Natural killer cell (primary cell): ENCODE data around the gene APOBEC2. TPM values are rescaled to one million over a fixed set of nuclear protein-coding genes. Genes with fewer than 3 reads are reported as not detected.
A peak's percentile ranks its signal among the peaks of the same experiment; 100 is the strongest.
"Not testable (repeated sequence)": the region's sequence is repeated elsewhere in the genome, so short reads cannot be mapped to it uniquely, and the experiment has no call there.

Experiments
- ATAC-seq, 3 donors: fragments of 150-1000 bp in 2 of 3; fragments of 200-7000 bp in 1 of 3; cut with Tn5 transposase; 1 replicate in 1 of 3; 2 replicates in 2 of 3; pipeline ENCODE4 v1.10.0; 2021; ENCODE audit warnings: mild to moderate bottlenecking in 2 of 3, moderate library complexity in 2 of 3
- DNase-seq, 2 donors: peaks; one replicate each; pipeline versions ENCODE4 v3.0.0 to v3.0.0-alpha.2; 2013 to 2021; ENCODE audit warnings: mixed read lengths in 1 of 2
- H3K27ac ChIP-seq: one replicate; pipeline ENCODE4 v1.5.1; 2013; ENCODE audit warnings: mild to moderate bottlenecking, low read length
- H3K27me3 ChIP-seq: one replicate; pipeline ENCODE4 v1.6.1; 2013; ENCODE audit warnings: low read length; ENCODE audit not compliant: control insufficient read depth, insufficient read depth
- H3K36me3 ChIP-seq: one replicate; pipeline ENCODE4 v1.6.1; 2013; ENCODE audit warnings: low read length; ENCODE audit not compliant: control insufficient read depth, insufficient read depth
- H3K4me1 ChIP-seq: one replicate; pipeline ENCODE4 v1.6.1; 2013; ENCODE audit warnings: low read length; ENCODE audit not compliant: control insufficient read depth, insufficient read depth
- H3K4me3 ChIP-seq: one replicate; pipeline ENCODE4 v1.5.1; 2013; ENCODE audit warnings: low read length
- H3K9me3 ChIP-seq: one replicate; pipeline ENCODE4 v1.6.1; 2013; ENCODE audit warnings: low read length; ENCODE audit not compliant: control insufficient read depth, insufficient read depth
- H3K27ac Mint-ChIP-seq, 2 donors: one replicate each; pipeline ENCODE4 v1.8.0; 2022; ENCODE audit warnings: mild to moderate bottlenecking in 2 of 2, mixed read lengths in 2 of 2, moderate library complexity in 1 of 2
- H3K27me3 Mint-ChIP-seq, 2 donors: one replicate each; pipeline ENCODE4 v1.8.0; 2022; ENCODE audit warnings: low read depth in 2 of 2, mixed read lengths in 2 of 2
- H3K36me3 Mint-ChIP-seq: one replicate; pipeline ENCODE4 v1.8.0; 2022; ENCODE audit warnings: mixed read lengths
- H3K4me1 Mint-ChIP-seq, 2 donors: one replicate each; pipeline ENCODE4 v1.8.0; 2022; ENCODE audit warnings: mixed read lengths in 2 of 2
- H3K4me3 Mint-ChIP-seq: one replicate; pipeline ENCODE4 v1.8.0; 2022; ENCODE audit warnings: mild to moderate bottlenecking, moderate library complexity, mixed read lengths
- H3K9me3 Mint-ChIP-seq, 2 donors: one replicate each; pipeline ENCODE4 v1.8.0; 2022; ENCODE audit warnings: mixed read lengths in 2 of 2
- WGBS: methylation state at CpG from one replicate; pipeline ENCODE4 v1.1.7; 2013; ENCODE audit warnings: missing lambda C conversion rate; ENCODE audit not compliant: insufficient coverage; 5-methylcytosine and 5-hydroxymethylcytosine counted together
- intact Hi-C: fragments of 100-400 bp; cut with micrococcal nuclease; formaldehyde crosslinking; loops from one replicate; pipeline ENCODE4 v1.14.2; 2022
- total RNA-seq, 4 donors: library from RNA; stranded (reverse); fragments of 120-200 nt in 1 of 4; gene quantifications; one replicate each; pipeline versions ENCODE4 v1.2.3 to v1.2.4, GENCODE V29; 2013 to 2022
- TF ChIP-seq, protein P1 (sequence below): fragments of 200-600 bp; IDR thresholded peaks from one replicate; pipeline ENCODE4 v1.8.0; 2022; ENCODE audit warnings: antibody characterized with exemption

The APOBEC2 gene
- not detected for total RNA-seq
- not detected for total RNA-seq (2013)

DNA sequence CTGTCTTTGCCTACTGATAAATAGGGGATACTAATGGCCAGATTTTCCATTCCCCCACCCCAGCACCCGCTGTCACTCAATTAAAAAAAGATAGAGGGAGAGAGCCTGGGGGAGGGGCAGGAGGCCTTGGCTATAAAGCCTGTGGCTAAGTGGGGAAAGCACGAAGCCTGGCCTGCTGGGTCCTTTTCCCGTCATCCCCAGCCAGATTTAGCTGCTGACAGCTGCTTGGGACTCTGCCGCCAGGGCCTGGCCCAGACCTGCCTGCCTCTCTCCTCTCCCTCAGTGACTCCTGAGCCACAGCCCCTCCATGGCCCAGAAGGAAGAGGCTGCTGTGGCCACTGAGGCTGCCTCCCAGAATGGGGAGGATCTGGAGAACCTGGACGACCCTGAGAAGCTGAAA lies at the start of gene APOBEC2:
Gene APOBEC2, plus strand, starts transcription at position 162 of the 400 bp plus-strand sequence. Its CDS starts 146 bp downstream, at position 308.
- H3K9me3 ChIP-seq = no peaks in the 10 kb centered on the region
- no peak for ATAC-seq
- WGBS = 93% methylated on average over 4 of the region's 5 CpGs

DNA sequence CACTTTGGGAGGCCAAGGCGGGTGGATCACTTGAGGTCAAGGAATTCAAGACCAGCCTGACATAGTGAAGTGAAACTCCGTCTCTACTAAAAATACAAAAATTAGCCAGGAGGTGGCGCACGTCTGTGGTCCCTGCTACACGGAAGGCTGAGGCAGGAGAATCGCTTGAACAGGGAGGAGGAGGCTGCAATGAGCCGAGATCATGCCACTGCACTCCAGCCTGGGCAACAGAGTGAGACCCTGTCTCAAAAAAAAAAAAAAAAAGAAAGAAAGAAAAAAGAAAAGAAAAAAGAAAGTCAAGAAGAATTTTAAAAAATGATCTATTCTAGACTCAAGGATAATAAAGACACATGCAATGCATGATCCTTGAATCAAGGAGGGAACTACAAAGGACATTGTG lies 46.8 kb upstream of the APOBEC2 start:
- not testable (repeated sequence) for H3K27ac ChIP-seq, H3K27ac Mint-ChIP-seq, H3K36me3 ChIP-seq, H3K4me3 Mint-ChIP-seq, H3K9me3 ChIP-seq, H3K4me3 ChIP-seq, H3K27me3 ChIP-seq, H3K4me1 ChIP-seq, H3K9me3 Mint-ChIP-seq, H3K4me1 Mint-ChIP-seq, H3K36me3 Mint-ChIP-seq
- peak; percentile 63 to 83 (median 77) for ATAC-seq
- TF ChIP-seq, protein P1, sequence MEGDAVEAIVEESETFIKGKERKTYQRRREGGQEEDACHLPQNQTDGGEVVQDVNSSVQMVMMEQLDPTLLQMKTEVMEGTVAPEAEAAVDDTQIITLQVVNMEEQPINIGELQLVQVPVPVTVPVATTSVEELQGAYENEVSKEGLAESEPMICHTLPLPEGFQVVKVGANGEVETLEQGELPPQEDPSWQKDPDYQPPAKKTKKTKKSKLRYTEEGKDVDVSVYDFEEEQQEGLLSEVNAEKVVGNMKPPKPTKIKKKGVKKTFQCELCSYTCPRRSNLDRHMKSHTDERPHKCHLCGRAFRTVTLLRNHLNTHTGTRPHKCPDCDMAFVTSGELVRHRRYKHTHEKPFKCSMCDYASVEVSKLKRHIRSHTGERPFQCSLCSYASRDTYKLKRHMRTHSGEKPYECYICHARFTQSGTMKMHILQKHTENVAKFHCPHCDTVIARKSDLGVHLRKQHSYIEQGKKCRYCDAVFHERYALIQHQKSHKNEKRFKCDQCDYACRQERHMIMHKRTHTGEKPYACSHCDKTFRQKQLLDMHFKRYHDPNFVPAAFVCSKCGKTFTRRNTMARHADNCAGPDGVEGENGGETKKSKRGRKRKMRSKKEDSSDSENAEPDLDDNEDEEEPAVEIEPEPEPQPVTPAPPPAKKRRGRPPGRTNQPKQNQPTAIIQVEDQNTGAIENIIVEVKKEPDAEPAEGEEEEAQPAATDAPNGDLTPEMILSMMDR = peak; percentile 86
- WGBS = 5% methylated on average over 7 of the region's 7 CpGs
- DNase-seq = peak; percentile 39 to 82
- H3K27me3 Mint-ChIP-seq = peaks cover 22 to 43% of the 10 kb centered on the region in 2 donors
- intact Hi-C loops = loop anchor here (1.0 to 5.0 kb wide), 4 partner anchors 21 to 312 kb away; no protein-coding TSS in a partner anchor

More for the DNA sequence above, at the start of gene APOBEC2:
- H3K4me3 ChIP-seq = no peak within 1 kb of the TSS
- H3K36me3 ChIP-seq = no peaks in the 10 kb centered on the region
- Mint-ChIP-seq H3K27me3 (no peaks in the 10 kb centered on the region), H3K27ac (peak within 1 kb of the TSS; percentile 2 to 67), H3K4me3 (no peak within 1 kb of the TSS), H3K4me1 (peaks cover 23 to 25% of the 10 kb centered on the region in 2 donors), H3K9me3 (no peaks in the 10 kb centered on the region), H3K36me3 (no peaks in the 10 kb centered on the region)
- H3K4me1 ChIP-seq = peaks cover 13% of the 10 kb centered on the region
- no peak within 1 kb of the TSS for H3K27ac ChIP-seq
- intact Hi-C loops = no loop called here
- TF ChIP-seq, protein P1 = no peak
- H3K27me3 ChIP-seq = no peaks in the 10 kb centered on the region
- no peak for DNase-seq

DNA sequence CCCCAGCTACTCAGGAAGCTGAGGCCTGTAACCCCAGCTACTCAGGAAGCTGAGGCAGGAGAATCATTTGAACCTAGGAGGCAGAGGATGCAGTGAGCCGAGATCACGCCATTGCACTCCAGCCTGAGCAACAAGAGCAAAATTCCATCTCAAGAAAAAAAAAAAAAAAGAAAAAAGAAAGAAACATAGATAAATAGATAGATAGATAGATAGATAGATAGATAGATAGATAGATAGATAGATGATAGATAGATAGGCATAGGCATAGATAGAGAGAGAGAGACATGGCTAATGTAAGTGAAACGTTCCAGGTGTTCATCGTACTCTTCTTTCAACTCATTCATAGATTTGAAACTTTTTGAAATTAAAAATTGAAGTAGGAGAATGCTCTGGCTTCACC lies 46.0 kb upstream of the APOBEC2 start:
- not testable (repeated sequence) for H3K4me3 Mint-ChIP-seq, H3K4me1 ChIP-seq, H3K27me3 ChIP-seq, H3K4me3 ChIP-seq, H3K4me1 Mint-ChIP-seq, ATAC-seq, H3K9me3 Mint-ChIP-seq, DNase-seq, H3K27ac ChIP-seq, H3K27ac Mint-ChIP-seq, H3K9me3 ChIP-seq, H3K36me3 ChIP-seq, H3K36me3 Mint-ChIP-seq
- peaks cover 18 to 36% of the 10 kb centered on the region in 2 donors for H3K27me3 Mint-ChIP-seq
- WGBS = no CpG with 5 or more reads among the region's 4 CpGs
- intact Hi-C loops = loop anchor here (1.0 to 5.0 kb wide), 4 partner anchors 20 to 311 kb away; no protein-coding TSS in a partner anchor

DNA sequence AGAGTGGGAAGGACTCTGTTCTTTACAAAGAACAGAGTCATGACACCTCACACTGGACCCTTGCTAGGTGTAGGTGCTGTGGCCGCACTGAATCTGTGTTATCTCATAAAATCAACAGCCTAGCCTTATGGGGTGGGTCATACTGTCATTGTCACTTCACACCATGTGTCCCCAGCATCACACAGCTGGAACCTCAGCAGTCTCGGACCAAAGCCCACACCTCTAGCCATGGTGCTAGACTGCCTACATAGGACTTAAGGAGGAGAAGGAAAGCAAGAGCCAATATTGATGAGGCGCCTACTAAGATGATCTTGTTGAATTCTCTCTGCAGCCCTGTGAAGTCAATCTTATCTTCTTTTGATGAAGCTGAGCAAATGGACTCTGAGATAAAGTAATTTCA lies 45.0 kb upstream of the APOBEC2 start:
- no peak overlapping the region for H3K4me3 Mint-ChIP-seq
- Histone ChIP-seq H3K36me3 (no peaks in the 10 kb centered on the region), H3K27ac (no peak overlapping the region), H3K27me3 (no peaks in the 10 kb centered on the region), H3K4me3 (no peak overlapping the region), H3K4me1 (no peaks in the 10 kb centered on the region), H3K9me3 (no peaks in the 10 kb centered on the region)
- no peaks in the 10 kb centered on the region for H3K36me3 Mint-ChIP-seq
- DNase-seq = no peak
- no peak overlapping the region for H3K27ac Mint-ChIP-seq
- TF ChIP-seq, protein P1 = no peak
- no peak for ATAC-seq
- WGBS = 97% methylated on average over 3 of the region's 3 CpGs
- H3K9me3 Mint-ChIP-seq = no peaks in the 10 kb centered on the region
- no peaks in the 10 kb centered on the region for H3K4me1 Mint-ChIP-seq
- H3K27me3 Mint-ChIP-seq = peaks cover 18 to 28% of the 10 kb centered on the region in 2 donors
- intact Hi-C loops = loop anchor here (5.0 kb wide), 1 partner anchor 174 kb away; no protein-coding TSS in a partner anchor
